K562 (cell line): ENCODE results near the gene PHLDA3. TPM values are rescaled to one million over a fixed set of nuclear protein-coding genes. Genes with fewer than 3 reads are reported as not detected.

Experiments used
- CBX8 ChIP-seq: fragments of 200-600 bp; sonication (generic); IDR thresholded peaks from 2 replicates; pipeline ENCODE4 v1.6.1; 2012; ENCODE audit warnings: borderline replicate concordance, mixed run types, low read depth, mild to moderate bottlenecking, moderate library complexity, mixed read lengths, low read length, control low read depth, inconsistent platforms; ENCODE audit not compliant: poor library complexity, severe bottlenecking; ENCODE audit errors: extremely low read depth
- CSDE1 ChIP-seq, 2 experiments: fragments of 450-650 bp; IDR thresholded peaks; 2 replicates each; pipeline ENCODE4 v1.6.1; 2016; ENCODE audit warnings: mild to moderate bottlenecking in 1 of 2
- MGA ChIP-seq: fragments of 450-650 bp; IDR thresholded peaks from 2 replicates; pipeline ENCODE4 v1.6.1; 2016; ENCODE audit warnings: mild to moderate bottlenecking, moderate library complexity
- MITF ChIP-seq: IDR thresholded peaks from 2 replicates; pipeline ENCODE4 v1.6.1; 2014; ENCODE audit warnings: antibody characterized with exemption
- TFAP4 ChIP-seq: sonication (generic); formaldehyde crosslinking; IDR thresholded peaks from 2 replicates; pipeline ENCODE4 v1.8.0; 2022; ENCODE audit warnings: missing genetic modification reagents, mild to moderate bottlenecking, moderate library complexity, borderline replicate concordance
- ZMIZ1 ChIP-seq, 2 experiments: fragments of 150-350 bp in 1 of 2; IDR thresholded peaks; 2 replicates each; pipeline ENCODE4 v1.6.1; 2012 to 2016; ENCODE audit warnings: low read depth in 2 of 2, low read length in 2 of 2, mild to moderate bottlenecking in 1 of 2, moderate library complexity in 1 of 2
- ZNF3 ChIP-seq: fragments of 250-450 bp; sonication (Bioruptor Pico); IDR thresholded peaks from 2 replicates; pipeline ENCODE4 v1.5.0; 2021; ENCODE audit warnings: mild to moderate bottlenecking, moderate library complexity
- polyA plus RNA-seq, 8 experiments: library from polyadenylated mRNA; depleted of rRNA in 4 of 8; stranded (reverse) in 5 of 8; unstranded in 3 of 8; fragments of >200 nt; fragmentation: Nextera tagmentation in 2 of 8; fragmentation: Illumina TruSeq in 1 of 8; extraction: Ambion mirVana in 2 of 8; extraction: Trizol in 1 of 8; gene quantifications; 2 replicates each; pipeline versions ENCODE4 v1.2.1 to v1.2.3, GENCODE V29; 2011 to 2014; ENCODE audit warnings: inconsistent platforms in 1 of 8, missing spikeins in 1 of 8
- total RNA-seq, 7 experiments: library from RNA; depleted of rRNA in 6 of 7; stranded (reverse); fragments of >200 nt in 6 of 7; fragmentation: Illumina TruSeq in 2 of 7; extraction: Trizol in 2 of 7; gene quantifications; 2 replicates each; pipeline versions ENCODE4 v1.2.1 to v1.2.3, GENCODE V29; 2011 to 2021; ENCODE audit warnings: low replicate concordance in 1 of 7

The PHLDA3 gene
- total and polyA plus RNA-seq, 9 of the 15 experiments (the other 6 are each of a cell fraction or from before 2014, with no cell fraction given) = 0.11 to 0.27 TPM; not detected in 7

- TF ChIP-seq MGA (no peak), CBX8 (no peak), TFAP4 (CRISPR knock-in tag) (peak; percentile 60; the same call in 1 of the 2 replicates), MITF (no peak), ZMIZ1 (IDR thresholded peaks at IDR 0.05; ENCODE audit: low read depth in 2 of 2, low read length in 2 of 2) (0 out of 4 replicates have a peak, but pooled peaks of 1 of the 2 experiments have one; percentile 12), ZNF3 (CRISPR knock-in tag) (no peak), CSDE1 (IDR thresholded peaks at IDR 0.05) (no peak)
These were observed 20.8 kb downstream of the PHLDA3 start (continued) for GRCh38 chr1:201447903-201448871.
